HepG2 (cell line): Measurements from ENCODE around the gene FGFR4. TPM values are rescaled to one million over a fixed set of nuclear protein-coding genes. Genes with fewer than 3 reads are reported as not detected.

Experiments used
- ATAC-seq: fragments of 200-7000 bp; cut with Tn5 transposase; 3 replicates; pipeline ENCODE4 v1.9.1; 2020; ENCODE audit warnings: mild to moderate bottlenecking, moderate library complexity
- BruUV-seq: library from RNA; stranded (reverse); fragments of 400-500 nt; replicated peaks from 2 replicates; lab custom pipeline; 2021; lab: Mats Ljungman, UMichigan
- CTCF ChIA-PET: fragments of 300-600 bp; formaldehyde crosslinking; extraction: SDS; loops from one replicate; lab custom pipeline; 2021; ENCODE audit warnings: low total read pairs, inconsistent platforms, low intra/inter-chr PET ratio; lab: Yijun Ruan, JAX
- POLR2A ChIA-PET: fragments of 350-600 bp; sonication (Branson Sonifier 250); formaldehyde crosslinking; loops from one replicate; lab custom pipeline; 2020; ENCODE audit warnings: antibody characterized with exemption, inconsistent platforms; lab: Yijun Ruan, JAX
- DNase-seq: peaks from one replicate; pipeline ENCODE4 v3.0.0-alpha.2; 2015; ENCODE audit warnings: low spot score
- FAIRE-seq: peaks from 3 replicates; lab custom pipeline; 2011; peaks lifted over from hg19 to GRCh38; lab: Jason Lieb, UNC
- H2AFZ ChIP-seq: one replicate; pipeline ENCODE4 v1.6.1; 2011; ENCODE audit warnings: low read length, inconsistent platforms
- H3K27ac ChIP-seq: fragments of 300-600 bp; 3 replicates; pipeline ENCODE4 v1.8.0; 2011; ENCODE audit warnings: mixed run types, mild to moderate bottlenecking, mixed read lengths, low read length, inconsistent platforms; ENCODE audit not compliant: insufficient read depth; ENCODE audit errors: extremely low read length
- H3K27me3 ChIP-seq, 2 experiments: fragments of 200-600 bp in 1 of 2; 2 replicates in 1 of 2; 3 replicates in 1 of 2; pipeline versions ENCODE4 v1.6.0 to v1.8.0; 2011; ENCODE audit warnings: low read length in 2 of 2, mild to moderate bottlenecking in 2 of 2, moderate library complexity in 2 of 2, inconsistent platforms in 1 of 2; ENCODE audit not compliant: insufficient read depth in 2 of 2, control insufficient read depth in 1 of 2
- H3K36me3 ChIP-seq, 2 experiments: fragments of 200-600 bp in 1 of 2; replicated peaks in 1 of 2; 2 replicates in 1 of 2; 3 replicates in 1 of 2; pipeline versions ENCODE4 v1.5.1 to v1.8.0; 2011; ENCODE audit warnings: low read length in 2 of 2, inconsistent platforms in 1 of 2; ENCODE audit not compliant: insufficient read depth in 2 of 2, control insufficient read depth in 1 of 2
- H3K4me1 ChIP-seq: 2 replicates; pipeline ENCODE4 v1.5.1; 2012; ENCODE audit warnings: low read length, inconsistent platforms; ENCODE audit not compliant: insufficient read depth
- H3K4me2 ChIP-seq: 2 replicates; pipeline ENCODE4 v1.6.0; 2011; ENCODE audit warnings: low read depth, low read length, inconsistent platforms
- H3K4me3 ChIP-seq, 3 experiments: fragments of 200-600 bp in 1 of 3; sonication (generic), shearing (Covaris generic) in 1 of 3; replicated peaks in 1 of 3; 2 replicates each; pipeline ENCODE4 v1.5.1; 2011 to 2016; ENCODE audit warnings: low read length in 3 of 3, inconsistent platforms in 2 of 3, low read depth in 2 of 3, mild to moderate bottlenecking in 2 of 3, control low read depth in 1 of 3, mixed read lengths in 1 of 3; ENCODE audit not compliant: insufficient read depth in 1 of 3
- H3K79me2 ChIP-seq: one replicate; pipeline ENCODE4 v1.6.1; 2011; ENCODE audit warnings: low read length, inconsistent platforms; ENCODE audit not compliant: insufficient read depth
- H3K9ac ChIP-seq: 2 replicates; pipeline ENCODE4 v1.6.0; 2011; ENCODE audit warnings: mild to moderate bottlenecking, low read depth, low read length, inconsistent platforms; ENCODE audit not compliant: insufficient read depth
- H3K9me3 ChIP-seq: 2 replicates; pipeline ENCODE4 v1.5.1; 2012; ENCODE audit warnings: mild to moderate bottlenecking, low read length
- H4K20me1 ChIP-seq: 2 replicates; pipeline ENCODE4 v1.6.0; 2011; ENCODE audit warnings: inconsistent platforms, mild to moderate bottlenecking, low read length, moderate library complexity; ENCODE audit not compliant: insufficient read depth
- AGO2 ChIP-seq: fragments of 200-400 bp; formaldehyde crosslinking; optimal IDR thresholded peaks from 2 replicates; pipeline ENCODE3; 2017; ENCODE audit warnings: mild to moderate bottlenecking, low read depth, low read length, moderate library complexity
- JUN ChIP-seq: sonication (generic); formaldehyde crosslinking; IDR thresholded peaks from 2 replicates; pipeline ENCODE4 v1.4.0; 2020; ENCODE audit warnings: mild to moderate bottlenecking, missing genetic modification reagents
- MAFG ChIP-seq: sonication (generic); formaldehyde crosslinking; IDR thresholded peaks from 2 replicates; pipeline ENCODE4 v1.5.1; 2020; ENCODE audit warnings: mild to moderate bottlenecking, missing genetic modification reagents
- SOX13 ChIP-seq, 3 experiments: fragments of 450-650 bp in 1 of 3; sonication (generic) in 1 of 3; formaldehyde crosslinking in 1 of 3; IDR thresholded peaks in 2 of 3; conservative IDR thresholded peaks in 1 of 3; 2 replicates each; pipeline versions ENCODE4 v1.5.0 to v1.6.1; 2016 to 2020; ENCODE audit warnings: antibody characterized with exemption in 1 of 3, mild to moderate bottlenecking in 1 of 3, missing compliant biosample characterization in 1 of 3, missing genetic modification reagents in 1 of 3, moderate library complexity in 1 of 3
- ZBED4 ChIP-seq: sonication (generic); formaldehyde crosslinking; IDR thresholded peaks from 2 replicates; pipeline ENCODE4 v1.4.0; 2020; ENCODE audit warnings: missing genetic modification reagents, borderline replicate concordance
- ZNF451 ChIP-seq: sonication (generic); formaldehyde crosslinking; IDR thresholded peaks from 2 replicates; pipeline ENCODE4 v1.5.0; 2020; ENCODE audit warnings: mild to moderate bottlenecking, missing genetic modification reagents
- ZNF761 ChIP-seq: sonication (generic); formaldehyde crosslinking; conservative IDR thresholded peaks from 2 replicates; pipeline ENCODE4 v1.4.0; 2020; ENCODE audit warnings: mild to moderate bottlenecking, missing genetic modification reagents
- ZNF891 ChIP-seq: sonication (generic); formaldehyde crosslinking; IDR thresholded peaks from 2 replicates; pipeline ENCODE4 v1.5.0; 2020; ENCODE audit warnings: mild to moderate bottlenecking, missing genetic modification reagents
- ZSCAN21 ChIP-seq: sonication (generic); formaldehyde crosslinking; IDR thresholded peaks from 2 replicates; pipeline ENCODE4 v1.8.0; 2022; ENCODE audit warnings: mild to moderate bottlenecking, missing genetic modification reagents, moderate library complexity, borderline replicate concordance
- WGBS: methylation state at CpG from one replicate; pipeline ENCODE4 v1.1.6; 2017; ENCODE audit warnings: low lambda C conversion rate; 5-methylcytosine and 5-hydroxymethylcytosine counted together
- in situ Hi-C: cut with HindIII; loops from 2 replicates; pipeline ENCODE4 v1.10.0; 2017; ENCODE audit warnings: low pct_unique_long_range_greater_than_20kb; ENCODE audit not compliant: extremely low pct_ligation_motif_present
- intact Hi-C: fragments of 100-400 bp; cut with micrococcal nuclease; formaldehyde crosslinking; loops from one replicate; pipeline ENCODE4 v1.10.0; 2022; ENCODE audit not compliant: unreplicated experiment
- polyA plus RNA-seq, 8 experiments: library from polyadenylated mRNA; depleted of rRNA in 3 of 8; stranded (reverse) in 7 of 8; unstranded in 1 of 8; fragments of >200 nt; fragmentation: Illumina TruSeq in 4 of 8; extraction: Trizol in 4 of 8; gene quantifications; 2 replicates each; pipeline versions ENCODE4 v1.2.1 to v1.2.3, GENCODE V29; 2011 to 2016; ENCODE audit warnings: low read depth in 4 of 8, missing spikeins in 1 of 8, mixed read lengths in 1 of 8; ENCODE audit not compliant: insufficient read depth in 1 of 8
- total RNA-seq, 5 experiments: library from RNA; depleted of rRNA; stranded (reverse); fragments of >200 nt; fragmentation: Illumina TruSeq; extraction: Trizol; gene quantifications; 2 replicates each; pipeline ENCODE4 v1.2.3, GENCODE V29; 2016; ENCODE audit warnings: low read depth in 1 of 5
- TF ChIP-seq, protein P1 (sequence below): sonication (generic); formaldehyde crosslinking; IDR thresholded peaks from 2 replicates; pipeline ENCODE4 v1.9.0; 2021; ENCODE audit warnings: mild to moderate bottlenecking, missing genetic modification reagents

FGFR4 gene
- total and polyA plus RNA-seq, 2 of the 13 experiments (the other 11 are each of a cell fraction or from before 2014, with no cell fraction given), result 129 to 219 TPM

GRCh38 chr5:177097016-177097985 lies 10.6 kb downstream of the FGFR4 start:
- Histone ChIP-seq H3K9ac (no peak overlapping the region), H3K4me2 (peak overlapping the region; percentile 16; the same call in 1 of the 2 replicates), H3K36me3 (peaks cover 13 to 32% of the 10 kb centered on the region in 2 experiments), H3K27me3 (no peaks in the 10 kb centered on the region), H3K9me3 (no peaks in the 10 kb centered on the region), H3K79me2 (no peaks in the 10 kb centered on the region), H3K27ac (peak overlapping the region; percentile 54), H4K20me1 (peaks cover 5% of the 10 kb centered on the region), H2AFZ (no peak overlapping the region), H3K4me1 (peaks cover 98% of the 10 kb centered on the region), H3K4me3 (no peak overlapping the region)
- POLR2A ChIA-PET, result interaction anchor here (0.7 to 6.0 kb wide), 5 partner anchors 9 to 26 kb away, joined by 4 to 231 read pairs (median 6); partner anchors contain the start of gene FGFR4
- BruUV-seq, result TSS peak; percentile 9
- intact Hi-C loops, result no loop called here
- ATAC-seq (peak; percentile 35), DNase-seq (no peak), FAIRE-seq (no peak)
- WGBS, result 63% methylated on average over 20 of the region's 30 CpGs
- in situ Hi-C loops, result no loop called here
- CTCF ChIA-PET, result no interaction called here
- TF ChIP-seq ZBED4 (CRISPR knock-in tag) (peak; percentile 95; the same call in 1 of the 2 replicates), ZSCAN21 (CRISPR knock-in tag) (peak; percentile 65; the same call in 1 of the 2 replicates), AGO2 (peak; percentile 94), MAFG (CRISPR knock-in tag) (no peak), ZNF891 (CRISPR knock-in tag) (no peak), JUN (no peak), ZNF761 (CRISPR knock-in tag) (no peak), SOX13 (IDR thresholded peaks at IDR 0.05) (no peak), SOX13 (CRISPR knock-in tag; conservative IDR thresholded peaks at IDR 0.05 in 1 of 2, IDR thresholded peaks at IDR 0.05 in 1 of 2) (peak in 1 of 2 experiments; percentile 13; a peak in 1 of 4 replicates), ZNF451 (CRISPR knock-in tag) (peak; percentile 50; the same call in 1 of the 2 replicates)
- TF ChIP-seq, protein P1, sequence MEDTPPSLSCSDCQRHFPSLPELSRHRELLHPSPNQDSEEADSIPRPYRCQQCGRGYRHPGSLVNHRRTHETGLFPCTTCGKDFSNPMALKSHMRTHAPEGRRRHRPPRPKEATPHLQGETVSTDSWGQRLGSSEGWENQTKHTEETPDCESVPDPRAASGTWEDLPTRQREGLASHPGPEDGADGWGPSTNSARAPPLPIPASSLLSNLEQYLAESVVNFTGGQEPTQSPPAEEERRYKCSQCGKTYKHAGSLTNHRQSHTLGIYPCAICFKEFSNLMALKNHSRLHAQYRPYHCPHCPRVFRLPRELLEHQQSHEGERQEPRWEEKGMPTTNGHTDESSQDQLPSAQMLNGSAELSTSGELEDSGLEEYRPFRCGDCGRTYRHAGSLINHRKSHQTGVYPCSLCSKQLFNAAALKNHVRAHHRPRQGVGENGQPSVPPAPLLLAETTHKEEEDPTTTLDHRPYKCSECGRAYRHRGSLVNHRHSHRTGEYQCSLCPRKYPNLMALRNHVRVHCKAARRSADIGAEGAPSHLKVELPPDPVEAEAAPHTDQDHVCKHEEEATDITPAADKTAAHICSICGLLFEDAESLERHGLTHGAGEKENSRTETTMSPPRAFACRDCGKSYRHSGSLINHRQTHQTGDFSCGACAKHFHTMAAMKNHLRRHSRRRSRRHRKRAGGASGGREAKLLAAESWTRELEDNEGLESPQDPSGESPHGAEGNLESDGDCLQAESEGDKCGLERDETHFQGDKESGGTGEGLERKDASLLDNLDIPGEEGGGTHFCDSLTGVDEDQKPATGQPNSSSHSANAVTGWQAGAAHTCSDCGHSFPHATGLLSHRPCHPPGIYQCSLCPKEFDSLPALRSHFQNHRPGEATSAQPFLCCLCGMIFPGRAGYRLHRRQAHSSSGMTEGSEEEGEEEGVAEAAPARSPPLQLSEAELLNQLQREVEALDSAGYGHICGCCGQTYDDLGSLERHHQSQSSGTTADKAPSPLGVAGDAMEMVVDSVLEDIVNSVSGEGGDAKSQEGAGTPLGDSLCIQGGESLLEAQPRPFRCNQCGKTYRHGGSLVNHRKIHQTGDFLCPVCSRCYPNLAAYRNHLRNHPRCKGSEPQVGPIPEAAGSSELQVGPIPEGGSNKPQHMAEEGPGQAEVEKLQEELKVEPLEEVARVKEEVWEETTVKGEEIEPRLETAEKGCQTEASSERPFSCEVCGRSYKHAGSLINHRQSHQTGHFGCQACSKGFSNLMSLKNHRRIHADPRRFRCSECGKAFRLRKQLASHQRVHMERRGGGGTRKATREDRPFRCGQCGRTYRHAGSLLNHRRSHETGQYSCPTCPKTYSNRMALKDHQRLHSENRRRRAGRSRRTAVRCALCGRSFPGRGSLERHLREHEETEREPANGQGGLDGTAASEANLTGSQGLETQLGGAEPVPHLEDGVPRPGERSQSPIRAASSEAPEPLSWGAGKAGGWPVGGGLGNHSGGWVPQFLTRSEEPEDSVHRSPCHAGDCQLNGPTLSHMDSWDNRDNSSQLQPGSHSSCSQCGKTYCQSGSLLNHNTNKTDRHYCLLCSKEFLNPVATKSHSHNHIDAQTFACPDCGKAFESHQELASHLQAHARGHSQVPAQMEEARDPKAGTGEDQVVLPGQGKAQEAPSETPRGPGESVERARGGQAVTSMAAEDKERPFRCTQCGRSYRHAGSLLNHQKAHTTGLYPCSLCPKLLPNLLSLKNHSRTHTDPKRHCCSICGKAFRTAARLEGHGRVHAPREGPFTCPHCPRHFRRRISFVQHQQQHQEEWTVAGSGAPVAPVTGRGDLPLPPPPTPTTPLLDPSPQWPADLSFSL (CRISPR knock-in tag), result no peak
